ENCODE results near the gene VPS13D.

Gene VPS13D

DNA sequence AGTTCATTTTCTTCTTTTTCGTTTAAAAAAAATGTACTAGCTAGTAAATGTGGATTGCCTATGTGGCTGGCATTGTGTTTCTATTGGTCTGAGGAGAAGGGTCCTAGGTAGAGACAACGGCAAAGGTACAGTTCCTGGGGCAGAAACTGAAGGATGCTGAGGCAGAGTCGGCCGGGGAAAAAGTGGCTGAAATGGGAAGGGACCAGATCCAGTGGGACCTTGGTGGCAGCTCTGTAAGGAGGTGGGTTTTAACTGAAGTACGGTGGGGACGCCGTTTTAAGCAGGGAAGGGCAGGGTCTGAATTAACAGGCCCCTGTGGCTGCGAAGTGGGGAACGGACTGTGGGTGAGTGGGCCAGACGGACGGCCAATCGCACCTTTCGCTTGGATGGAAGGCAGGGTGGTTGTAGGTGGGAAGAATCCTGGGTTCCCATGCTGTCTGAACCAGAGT, 420 bp upstream of the VPS13D start:
- DNase-seq: no peak

DNA sequence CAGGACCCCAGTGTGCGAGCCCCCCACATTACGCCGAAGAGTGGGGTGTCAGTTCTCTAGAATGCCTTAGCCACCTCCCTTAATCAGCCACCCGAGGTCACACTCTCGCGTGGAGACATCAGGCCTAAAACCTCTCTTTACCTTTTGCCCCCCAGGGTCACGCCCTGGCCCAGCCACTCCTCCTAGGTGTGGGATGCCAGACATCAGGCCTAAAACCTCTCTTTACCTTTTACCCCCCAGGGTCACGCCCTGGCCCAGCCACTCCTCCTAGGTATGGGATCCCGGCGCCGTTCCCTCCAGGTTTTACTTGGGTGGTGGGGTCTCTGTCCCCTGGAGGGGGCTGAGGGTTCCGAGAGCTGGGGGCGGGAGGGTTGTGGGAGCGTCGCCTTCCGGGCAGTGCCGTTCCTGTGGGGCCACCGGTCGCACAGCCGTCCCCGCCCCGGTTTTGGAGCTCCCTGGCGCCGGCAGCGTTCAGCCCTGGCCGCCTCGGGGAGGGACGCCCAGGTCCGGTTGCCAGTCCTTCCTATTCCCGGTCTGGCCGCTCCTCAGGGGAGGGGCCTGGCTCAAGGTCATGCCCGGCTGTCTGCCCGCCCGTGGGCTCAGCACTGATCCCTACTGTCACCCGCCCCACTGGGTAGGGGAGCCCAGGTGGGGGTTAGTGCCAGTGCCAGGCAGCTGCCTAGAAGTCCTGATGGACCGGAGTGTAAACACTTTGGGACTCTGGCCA, 882 bp downstream of the VPS13D start:
- no peak for DNase-seq

DNA sequence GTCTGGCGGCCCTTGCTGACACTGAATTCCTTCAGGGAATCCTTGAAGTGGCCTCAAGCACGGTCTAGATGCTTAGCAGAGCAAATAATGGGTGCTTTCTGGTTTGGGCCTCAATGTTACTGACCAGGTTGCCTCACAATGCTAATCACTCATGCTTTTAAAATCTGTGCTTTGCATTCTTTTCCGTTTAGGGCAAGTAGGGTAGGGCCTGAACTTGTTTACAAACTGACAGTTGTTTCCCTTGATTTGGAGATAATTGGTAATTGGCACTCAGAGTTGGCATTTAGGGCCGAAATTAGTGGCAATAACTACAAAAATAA, 1.4 kb downstream of the VPS13D start:
- DNase-seq: no peak

DNA sequence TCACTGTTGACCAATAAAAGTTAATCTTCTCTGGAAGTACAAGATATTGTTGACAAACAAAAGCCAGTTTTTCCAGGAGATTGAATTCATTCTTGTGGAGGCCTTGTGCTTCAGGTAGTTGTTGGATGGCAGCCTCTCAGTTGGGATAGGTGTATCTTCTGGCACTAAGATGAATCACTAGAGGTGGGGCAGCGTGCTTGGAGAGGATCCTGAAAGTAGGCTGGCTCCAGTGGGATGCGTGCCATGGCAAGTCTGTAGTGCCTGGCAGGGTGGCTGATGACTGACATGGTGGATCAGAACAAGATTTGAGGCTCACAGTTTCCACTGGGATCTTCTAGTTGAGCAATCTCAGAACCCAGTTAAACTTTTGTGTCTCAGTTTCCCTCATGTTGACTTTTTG, 2.4 kb downstream of the VPS13D start:
- no peak for DNase-seq

DNA sequence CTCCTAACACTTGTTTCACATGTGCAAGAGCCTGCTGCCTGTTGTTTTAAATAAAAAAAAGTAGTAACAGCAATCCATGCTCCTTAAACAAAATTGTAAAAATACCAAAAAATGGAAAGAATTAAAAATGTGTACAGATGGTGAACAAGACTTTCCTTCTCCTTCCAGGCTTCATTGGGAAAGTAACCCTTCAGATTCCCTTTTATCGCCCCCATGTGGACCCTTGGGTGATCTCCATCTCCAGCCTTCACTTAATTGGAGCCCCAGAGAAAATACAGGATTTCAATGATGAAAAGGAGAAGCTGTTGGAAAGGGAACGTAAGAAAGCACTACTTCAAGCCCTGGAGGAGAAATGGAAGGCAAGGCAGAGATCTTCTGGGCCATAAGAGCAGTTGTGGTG, 14.2 kb downstream of the VPS13D start:
- no peak for DNase-seq

DNA sequence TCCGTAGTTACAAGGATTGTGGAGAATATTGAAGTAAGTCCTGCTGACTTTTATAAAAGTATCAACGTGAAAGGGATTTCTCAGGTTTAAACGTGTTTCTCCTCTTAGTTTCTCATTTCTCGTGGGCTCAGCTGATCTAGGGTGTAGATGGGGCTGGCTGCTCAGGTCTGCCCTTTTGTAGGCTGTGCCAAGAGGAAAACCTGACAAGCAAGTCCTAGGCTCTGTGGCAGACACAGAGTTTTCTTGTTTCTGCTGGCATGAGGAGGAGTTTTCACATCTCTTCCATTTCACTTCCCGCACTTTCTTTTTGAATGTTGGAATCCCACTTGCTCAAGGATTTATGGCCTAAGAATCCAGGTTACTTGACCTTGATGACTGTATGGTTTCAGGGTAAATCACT, 14.8 kb downstream of the VPS13D start:
- DNase-seq: no peak

DNA sequence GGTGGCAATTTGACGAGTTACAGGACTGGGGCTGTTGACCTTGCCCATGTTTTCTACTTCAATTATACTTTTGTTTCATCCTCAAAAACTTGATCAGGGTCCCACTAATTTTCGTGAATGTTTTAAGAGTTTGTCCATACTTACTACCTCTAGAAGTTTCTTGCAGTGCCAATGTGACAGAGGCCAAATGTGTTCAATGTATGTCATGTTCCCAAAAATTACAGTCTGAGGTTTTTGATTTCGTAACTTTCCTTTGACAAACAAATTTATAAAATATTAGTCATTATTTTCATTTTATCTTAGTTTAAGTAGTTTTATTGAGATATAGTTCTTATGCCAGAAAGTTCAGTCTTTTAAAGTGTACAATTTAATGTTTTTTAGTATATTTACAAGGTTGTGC, 15.3 kb downstream of the VPS13D start:
- DNase-seq: no peak

DNA sequence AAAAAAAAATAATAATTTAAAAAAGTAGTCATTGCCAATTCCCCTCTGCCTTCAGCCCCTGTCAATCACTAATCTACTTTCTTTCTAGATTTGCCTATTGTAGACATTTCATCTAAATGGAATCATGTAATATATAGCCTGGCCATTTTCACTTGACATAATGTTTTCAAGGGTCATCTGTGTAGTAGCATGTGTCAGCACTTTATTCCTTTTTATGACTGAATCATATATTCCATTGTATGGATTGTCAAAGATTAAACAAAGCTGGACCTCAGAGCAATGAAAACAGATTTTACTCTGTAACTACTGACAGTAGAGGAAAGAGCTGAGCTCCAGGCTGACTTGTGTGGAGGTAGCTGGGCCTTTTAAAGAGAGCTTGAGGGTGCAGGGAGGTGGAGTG, 15.9 kb downstream of the VPS13D start:
- no peak for DNase-seq

DNA sequence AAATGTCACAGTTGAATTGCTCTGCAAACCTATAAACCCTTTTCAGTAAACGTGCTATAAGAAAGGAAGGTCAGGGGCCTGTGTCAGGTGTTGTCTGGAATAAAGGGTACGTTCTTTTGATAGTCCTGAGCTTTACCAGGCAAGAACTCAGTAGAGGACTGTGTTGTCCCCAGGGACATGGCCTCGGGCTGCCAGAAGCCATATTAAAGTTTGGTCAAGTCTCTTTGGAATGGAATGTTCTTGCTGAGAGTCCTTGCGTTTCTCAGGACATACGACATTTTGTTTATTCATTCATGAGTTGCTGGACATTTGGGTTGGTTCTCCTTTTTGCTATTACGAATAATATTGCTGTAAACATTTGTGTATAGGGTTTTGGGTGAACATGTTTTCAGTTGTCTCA, 16.8 kb downstream of the VPS13D start:
- DNase-seq: no peak

DNA sequence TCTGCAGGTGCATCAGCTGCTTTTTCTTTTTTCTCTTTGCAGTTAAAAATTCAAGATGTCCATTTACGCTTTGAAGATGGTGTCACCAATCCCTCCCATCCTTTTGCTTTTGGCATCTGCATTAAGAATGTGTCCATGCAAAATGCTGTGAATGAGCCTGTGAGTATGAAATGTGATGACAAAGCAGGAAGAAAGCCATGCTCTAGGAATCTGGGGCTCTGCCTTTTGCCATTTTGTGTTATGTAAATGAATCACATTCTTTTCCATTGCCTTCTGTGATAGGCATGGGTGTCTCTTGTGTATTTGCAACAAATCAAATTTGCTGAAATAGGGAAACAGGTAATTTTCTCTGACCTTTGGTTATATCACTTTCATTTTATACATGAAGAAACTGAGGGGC, 19.4 kb downstream of the VPS13D start:
- DNase-seq: no peak

DNA sequence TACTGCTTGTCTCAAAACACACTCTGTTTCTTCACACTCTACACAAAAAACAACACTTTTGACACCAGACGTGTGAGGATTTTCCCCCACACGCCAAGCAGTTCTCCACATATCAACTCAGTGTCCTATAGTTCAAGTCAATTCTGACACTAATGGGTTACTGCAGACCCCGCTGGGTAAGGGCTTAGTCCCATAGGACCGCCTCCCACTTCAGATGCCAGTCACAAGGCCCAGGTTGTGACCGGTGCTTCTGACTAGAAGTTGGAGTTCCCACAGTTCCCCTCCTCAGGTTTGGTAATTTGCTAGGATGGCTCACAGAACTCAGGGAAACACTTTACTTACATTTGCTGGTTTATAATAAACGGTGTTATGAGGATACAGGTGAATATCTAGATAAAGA, 19.9 kb downstream of the VPS13D start:
- no peak for DNase-seq

DNA sequence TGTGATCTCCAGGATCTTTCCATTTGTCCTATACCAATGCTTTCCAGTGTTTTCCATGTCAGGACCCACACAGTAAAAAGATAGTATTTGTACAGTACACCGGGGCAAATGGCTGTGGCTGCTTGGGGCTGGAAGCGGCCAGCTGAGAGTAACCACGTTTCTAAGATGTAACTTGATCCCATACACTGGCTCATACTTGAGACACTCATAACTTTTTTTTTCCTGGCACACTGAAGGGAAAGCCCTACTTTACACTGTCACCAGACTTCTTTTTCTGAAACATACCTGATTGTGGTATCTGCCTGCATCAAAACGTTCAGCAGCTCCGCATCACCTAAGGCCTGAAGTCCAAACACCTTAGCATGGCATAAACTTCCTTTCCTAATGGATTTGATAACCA, 21.6 kb downstream of the VPS13D start:
- no peak for DNase-seq

DNA sequence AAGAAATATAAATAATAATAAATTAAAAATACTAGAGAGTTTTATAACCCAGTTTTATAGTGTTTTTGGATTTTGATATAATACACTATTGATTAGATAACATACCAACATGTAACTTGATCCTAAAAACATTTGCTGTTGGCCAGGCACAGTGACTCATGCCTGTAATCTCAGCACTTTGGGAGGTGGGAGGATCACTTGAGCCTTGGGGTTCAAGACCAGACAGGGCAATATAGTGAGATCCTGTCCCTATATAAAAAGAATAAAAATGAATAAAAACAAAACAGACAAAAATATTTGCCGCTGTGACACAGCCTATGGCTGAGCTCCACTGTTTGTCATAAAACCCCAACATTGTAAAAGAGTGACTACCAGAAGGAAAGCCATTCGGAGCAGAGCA, 26.1 kb downstream of the VPS13D start:
- DNase-seq: no peak

DNA sequence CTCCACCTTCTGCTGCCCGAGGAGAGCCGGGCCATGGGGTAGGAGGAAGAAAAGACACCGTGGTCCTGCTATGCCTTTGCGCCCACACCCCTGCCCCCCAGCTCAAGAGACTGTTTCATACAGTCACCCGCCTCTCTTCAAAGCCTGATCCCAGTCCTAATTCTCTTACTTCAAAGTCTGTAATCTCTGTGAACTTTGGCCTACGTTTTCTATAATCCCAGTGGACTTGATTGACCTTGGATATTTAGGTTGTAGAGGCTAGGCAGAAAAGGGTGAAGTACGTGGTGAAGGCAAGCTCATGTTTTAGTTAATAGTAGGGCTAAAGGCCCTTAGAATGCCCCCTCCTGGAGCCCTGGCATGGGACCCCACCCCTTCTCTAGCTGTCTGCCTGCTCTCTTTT, 28.4 kb downstream of the VPS13D start:
- no peak for DNase-seq

DNA sequence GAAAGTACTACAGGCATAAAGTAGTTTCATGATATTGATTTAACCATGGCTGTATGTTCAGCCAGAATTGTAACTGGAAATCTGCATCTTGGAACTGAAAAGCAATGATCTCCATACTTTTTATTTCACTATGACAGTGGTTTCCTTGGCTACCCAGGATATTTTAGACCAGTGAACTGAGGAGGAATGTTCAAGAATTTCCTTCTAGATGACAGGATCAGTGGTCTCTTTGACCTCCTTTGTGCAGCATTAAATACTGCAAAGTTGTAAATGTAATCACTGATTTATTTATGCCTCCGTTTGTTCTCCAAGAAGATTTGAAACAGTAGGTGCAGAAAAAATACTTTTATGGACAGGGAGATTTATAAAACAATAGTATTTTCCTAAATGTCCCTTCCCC, 39.5 kb downstream of the VPS13D start:
- DNase-seq: no peak

DNA sequence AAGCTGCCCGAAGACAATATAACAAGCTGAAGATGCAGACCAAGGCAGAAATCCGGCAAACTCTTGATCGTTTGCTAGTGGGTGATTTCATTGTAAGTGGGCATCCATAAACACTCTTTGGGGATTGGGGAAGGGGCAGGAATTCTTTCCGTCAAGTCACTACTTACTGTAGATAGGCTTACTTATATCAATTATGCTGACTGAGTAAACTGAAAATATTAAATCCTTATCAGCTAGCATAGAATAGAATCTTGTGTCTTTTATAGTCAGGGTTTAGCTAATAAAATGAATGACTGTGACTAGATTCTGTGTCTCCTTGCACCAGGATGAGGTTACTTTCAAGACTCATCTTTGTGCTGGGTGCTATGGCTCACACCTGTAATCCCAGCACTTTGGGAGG, 41.2 kb downstream of the VPS13D start:
- no peak for DNase-seq

DNA sequence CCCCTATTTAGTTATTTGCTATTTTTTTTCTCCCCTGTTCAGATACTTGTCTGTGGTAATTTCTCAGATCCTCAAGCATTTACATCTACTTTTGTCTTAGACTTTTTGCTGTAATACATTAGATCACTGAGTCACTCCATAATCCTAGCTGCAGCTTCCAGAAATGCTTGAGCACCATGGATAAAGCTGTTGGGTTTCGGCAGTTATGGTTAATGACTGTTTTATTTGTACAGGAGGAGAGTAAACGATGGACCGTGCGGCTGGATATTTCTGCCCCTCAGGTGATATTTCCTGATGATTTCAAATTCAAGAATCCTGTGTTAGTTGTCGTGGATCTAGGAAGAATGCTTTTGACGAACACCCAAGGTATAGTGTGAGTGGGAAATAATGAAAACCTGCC, 42.9 kb downstream of the VPS13D start:
- no peak for DNase-seq

DNA sequence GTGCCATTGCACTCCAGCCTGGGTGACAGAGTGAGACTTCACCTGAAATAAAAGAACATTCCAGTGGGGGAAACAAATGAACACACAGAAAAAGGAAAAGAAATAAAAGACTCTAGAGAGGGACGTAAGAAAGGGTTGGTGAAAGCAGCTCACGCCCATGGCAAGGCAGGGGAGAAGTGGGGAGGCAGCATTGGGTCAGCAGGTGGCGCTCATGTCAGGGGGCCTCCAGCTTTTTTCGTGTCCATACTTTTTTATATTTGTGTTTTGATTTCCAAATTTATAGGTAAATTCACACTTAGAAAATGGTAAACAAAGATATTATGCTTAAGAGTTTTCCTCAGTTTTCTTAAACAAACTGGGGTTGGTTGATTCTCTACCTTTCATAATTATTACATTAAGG, 45.5 kb downstream of the VPS13D start:
- DNase-seq: peak; percentile 13 to 39

DNA sequence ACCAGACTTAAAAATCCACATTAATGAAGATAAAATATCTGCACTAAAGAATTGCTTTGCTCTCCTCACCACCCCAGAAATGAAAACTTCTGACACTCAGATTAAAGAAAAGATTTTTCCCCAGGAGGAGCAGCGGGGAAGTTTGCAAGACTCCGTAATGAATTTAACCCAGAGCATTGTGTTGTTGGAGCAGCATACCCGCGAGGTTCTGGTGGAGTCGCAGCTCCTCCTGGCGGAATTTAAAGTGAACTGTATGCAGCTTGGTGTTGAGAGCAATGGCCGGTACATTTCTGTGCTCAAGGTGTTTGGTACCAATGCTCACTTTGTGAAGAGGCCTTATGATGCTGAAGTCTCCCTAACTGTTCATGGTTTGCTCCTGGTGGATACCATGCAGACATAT, 46.4 kb downstream of the VPS13D start:
- DNase-seq: no peak

DNA sequence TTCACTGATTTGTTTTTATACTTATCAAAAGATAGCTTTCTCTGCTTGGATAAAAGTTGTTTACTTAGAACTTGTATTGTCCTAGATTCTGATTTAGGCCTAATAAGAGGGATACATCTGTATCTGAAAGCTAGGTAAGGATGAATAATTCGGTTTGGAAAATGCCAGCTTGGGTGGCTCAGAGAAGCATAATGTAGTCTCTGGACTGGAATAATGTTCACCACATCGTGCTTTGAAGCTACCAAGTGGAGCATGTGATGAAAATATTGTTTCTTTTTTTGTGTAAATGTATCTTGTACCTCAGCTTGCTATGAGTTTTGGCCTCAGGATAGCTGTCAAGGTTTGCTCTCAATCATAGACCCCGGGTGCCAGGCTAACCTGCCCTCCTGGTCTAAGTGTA, 49.2 kb downstream of the VPS13D start:
- no peak for DNase-seq

DNA sequence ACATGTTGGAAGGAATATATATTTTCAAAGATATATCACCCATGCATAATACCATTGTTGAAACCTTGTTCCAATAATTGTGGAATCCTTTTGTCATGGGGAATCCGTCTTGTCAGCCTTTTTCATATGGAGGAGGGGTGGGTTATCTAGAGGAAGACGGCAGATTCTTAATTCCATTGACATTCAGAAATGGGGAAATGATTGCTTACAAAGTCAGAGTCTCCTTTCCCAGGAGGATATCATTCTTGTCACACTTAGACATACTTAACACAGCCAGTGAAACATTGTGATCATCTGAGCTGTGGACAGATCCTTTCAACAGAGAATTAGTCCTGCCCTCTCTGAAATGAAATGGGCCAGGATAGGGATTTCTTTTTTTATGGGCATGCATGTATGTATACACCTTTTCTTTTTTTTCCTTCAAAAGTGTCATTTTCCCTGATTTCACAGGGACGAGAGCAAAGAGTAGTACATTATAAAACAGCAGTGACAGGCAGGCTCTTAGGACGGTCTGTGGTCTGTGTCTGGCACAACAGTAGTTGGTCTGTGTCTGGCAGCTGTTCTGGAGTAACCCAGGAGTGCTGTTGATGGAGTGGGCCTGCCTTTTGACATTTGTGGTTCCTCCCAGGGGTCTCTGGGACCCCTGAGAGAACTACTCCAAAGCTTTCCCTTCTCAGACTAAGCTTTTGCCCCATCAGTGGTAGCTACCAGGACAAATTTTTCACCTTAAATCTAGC, 50.1 kb downstream of the VPS13D start:
- DNase-seq: no peak

DNA sequence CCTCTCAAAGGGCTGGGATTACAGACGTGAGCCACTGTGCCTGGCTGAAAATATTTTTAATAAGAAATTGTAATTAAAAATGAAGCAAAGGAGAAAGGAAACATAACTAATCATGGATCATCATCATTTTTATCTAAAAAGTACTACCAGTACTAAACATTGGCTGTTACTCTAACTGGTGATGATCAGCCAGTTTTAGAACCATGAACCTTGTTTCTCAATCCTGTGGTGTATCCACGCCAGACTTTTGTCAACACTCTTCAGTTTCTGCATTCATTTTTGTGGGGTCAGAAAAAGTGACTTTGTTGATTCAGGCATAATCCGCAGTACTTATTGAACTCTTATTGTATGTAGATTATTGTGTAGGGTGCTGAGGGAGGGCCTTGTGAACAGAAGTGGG, 52.3 kb downstream of the VPS13D start:
- DNase-seq: no peak

DNA sequence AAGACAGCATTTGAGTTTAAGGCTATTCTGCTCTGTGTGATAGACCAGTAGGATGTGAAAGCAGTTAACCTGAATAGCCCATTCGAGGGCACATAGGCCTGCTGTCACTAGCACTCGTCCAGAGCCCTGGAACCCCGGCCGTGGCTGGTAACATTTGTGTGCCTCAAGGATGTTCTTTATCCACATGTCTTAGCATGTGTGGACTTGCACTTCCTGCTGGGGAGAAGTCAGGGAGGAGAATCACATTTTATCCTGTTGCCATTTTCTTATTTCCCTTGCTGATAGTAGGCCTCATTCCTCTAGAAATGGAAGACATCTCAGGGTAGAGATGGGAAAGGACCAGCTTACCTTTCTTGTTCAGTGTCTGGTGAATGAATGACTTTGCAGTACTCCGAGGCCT, 54.7 kb downstream of the VPS13D start:
- no peak for DNase-seq

DNA sequence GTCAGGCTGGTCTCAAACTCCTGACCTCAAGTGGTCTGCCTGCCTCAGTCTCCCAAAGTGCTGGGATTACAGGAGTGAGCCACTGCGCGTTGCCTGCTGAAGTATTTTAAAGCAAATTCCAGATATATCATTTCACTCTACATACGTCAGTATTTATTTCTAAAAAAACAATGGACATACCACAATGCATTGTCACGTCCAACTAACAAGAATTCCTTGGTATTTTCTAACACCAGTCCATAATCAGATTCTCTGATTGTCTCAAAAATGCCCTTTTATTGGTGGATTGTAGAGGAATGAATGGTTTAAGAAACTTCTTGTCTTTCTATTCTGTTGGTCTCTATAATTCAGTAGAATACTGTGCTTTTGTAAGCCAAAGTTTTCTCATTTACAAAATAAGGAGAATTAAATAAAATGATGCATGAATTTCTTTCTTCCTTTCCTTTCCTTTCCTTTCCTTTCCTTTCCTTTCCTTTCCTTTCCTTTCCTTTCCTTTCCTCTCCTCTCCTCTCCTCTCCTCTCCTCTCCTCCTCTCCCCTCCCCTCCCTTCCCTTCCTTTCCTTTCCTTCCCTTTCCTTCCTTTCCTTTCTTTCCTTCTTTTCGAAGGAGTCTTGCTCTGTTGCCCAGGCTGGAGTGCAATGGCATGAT, 55.8 kb downstream of the VPS13D start:
- no peak for DNase-seq

DNA sequence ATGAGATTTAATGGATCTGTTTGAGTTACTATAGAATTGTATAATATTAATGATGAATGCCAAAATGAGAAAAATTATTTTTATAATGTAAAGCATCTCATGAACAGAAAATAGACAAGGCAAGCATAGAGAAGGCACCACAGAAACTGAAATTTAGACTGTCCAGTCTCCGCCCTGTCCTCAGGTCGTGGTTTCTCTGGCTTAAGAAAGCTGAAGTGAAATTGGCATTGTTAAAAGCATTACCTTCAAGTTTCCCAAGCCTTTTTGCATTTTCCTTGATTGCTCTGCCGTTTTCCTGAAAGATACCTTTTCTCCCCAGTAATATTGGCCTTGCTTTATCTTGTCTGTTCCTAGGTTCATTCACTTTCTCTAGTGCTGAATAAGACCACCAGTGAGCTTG, 58.0 kb downstream of the VPS13D start:
- DNase-seq: no peak

Data from stimulated activated CD4-positive, alpha-beta T cell treated with anti-CD3 and anti-CD28 coated beads, Interleukin-4, amount 100 ng/mL, for 4 hours (primary cell).